Pancreas (tissue), 10 donors: Measurements from ENCODE around the gene TULP4. TPM values are rescaled to one million over a fixed set of nuclear protein-coding genes. Genes with fewer than 3 reads are reported as not detected.
A peak's percentile ranks its signal among the peaks of the same experiment; 100 is the strongest.

Experiments
- ATAC-seq, 4 donors: fragments of 200-7000 bp; cut with Tn5 transposase; one replicate each; pipeline versions ENCODE4 v1.8.0 to v1.9.1; 2020; ENCODE audit warnings: mild to moderate bottlenecking in 4 of 4, moderate library complexity in 4 of 4
- DNase-seq, 6 donors: peaks; one replicate each; pipeline ENCODE4 v3.0.0-alpha.2; 2020
- FAIRE-seq: peaks from 2 replicates; lab custom pipeline; 2012; peaks lifted over from hg19 to GRCh38; lab: Jason Lieb, UNC
- H3K27ac ChIP-seq, 4 donors: fragments of 200-600 bp; sonication (generic); 1 replicate in 3 of 4; 2 replicates in 1 of 4; pipeline versions ENCODE4 v1.5.0 to v1.8.0; 2020
- H3K27me3 ChIP-seq, 4 donors: fragments of 200-600 bp; one replicate each; pipeline ENCODE4 v1.8.0; 2021
- H3K36me3 ChIP-seq, 3 donors: fragments of 200-600 bp; sonication (generic) in 1 of 3; one replicate each; pipeline versions ENCODE4 v1.5.0 to v1.8.0; 2020 to 2021
- H3K4me1 ChIP-seq, 3 donors: fragments of 200-600 bp; one replicate each; pipeline ENCODE4 v1.8.0; 2021
- H3K4me3 ChIP-seq, 4 donors: fragments of 200-600 bp; sonication (generic) in 2 of 4; one replicate each; pipeline versions ENCODE4 v1.5.0 to v1.8.0; 2020 to 2021
- H3K9me3 ChIP-seq, 4 donors: fragments of 200-600 bp; one replicate each; pipeline ENCODE4 v1.8.0; 2021
- CTCF ChIP-seq, 4 donors: fragments of 200-600 bp; sonication (generic) in 3 of 4; IDR thresholded peaks; one replicate each; pipeline versions ENCODE4 v1.5.0 to v1.8.0; 2021; ENCODE audit warnings: antibody characterized with exemption in 4 of 4
- WGBS, 2 donors: extraction: QIAGEN DNeasy Blood & Tissue Kit; methylation state at CpG; one replicate each; pipeline ENCODE4 v1.1.7; 2013; 5-methylcytosine and 5-hydroxymethylcytosine counted together
- intact Hi-C, 3 donors: fragments of 100-400 bp; cut with DNase I; formaldehyde crosslinking; loops; one replicate each; pipeline versions ENCODE4 v1.11.1 to v1.14.2; 2022
- polyA plus RNA-seq, 2 donors: library from polyadenylated mRNA; stranded (reverse); fragments of 200-250 nt; gene quantifications; one replicate each; pipeline ENCODE4 v1.2.3, GENCODE V29; 2013
- total RNA-seq, 6 donors: library from RNA; stranded (reverse); fragmentation: NEBNext Ultra II Directional in 4 of 6; extraction: Animal tissue kit (Norgen Biotek cat#: 25700) in 4 of 6; gene quantifications; one replicate each; pipeline versions ENCODE4 v1.2.1 to v1.2.4, GENCODE V29; 2021 to 2023
- donor health status: healthy with polysubstance abuse.
- donor health status: DM: no; HTN: no; CAD: no; lungs with moderate emphysema.
- donor health status: DM: no; HTN: no; CAD: no.
- donor health status: control.
- donor health status: control.
- donor health status: Bipolar disorder and iron deficiency.
- donor health status: DM: yes; HTN: yes; CAD: no.
- donor health status: DM: no; HTN: no; CAD: no.
- donor health status: DM: no; HTN: no; CAD: no.
- donor health status: DM: yes; HTN: yes; CAD: no.

The TULP4 gene
- total and polyA plus RNA-seq, 8 donors = 3.1 to 88.8 (median 48.0) TPM

GRCh38 chr6:158303210-158303731 lies 9.0 kb upstream of the TULP4 start:
- Histone ChIP-seq H3K4me1 (peaks cover 0 to 3% (median 0%) of the 10 kb centered on the region in 3 donors), H3K27me3 (no peaks in the 10 kb centered on the region), H3K9me3 (no peaks in the 10 kb centered on the region), H3K4me3 (no peak overlapping the region), H3K36me3 (no peaks in the 10 kb centered on the region), H3K27ac (no peak overlapping the region)
- ATAC-seq = no peak
- TF ChIP-seq CTCF (IDR thresholded peaks at IDR 0.05) = no peak
- intact Hi-C loops = no loop called here
- no peak for FAIRE-seq
- DNase-seq = no peak
- WGBS, 2 donors = 74 to 76% methylated on average over 7 of the region's 7 CpGs

- FAIRE-seq = no peak
Observed at GRCh38 chr6:158304254-158304653, 8.0 kb upstream of the TULP4 start.

GRCh38 chr6:158309814-158310213 lies 2.5 kb upstream of the TULP4 start:
- ATAC-seq (no peak), DNase-seq (no peak), FAIRE-seq (no peak)
- TF ChIP-seq CTCF (IDR thresholded peaks at IDR 0.05) = no peak
- no peaks in the 10 kb centered on the region for H3K36me3 ChIP-seq
- intact Hi-C loops = no loop called here
- 88 to 97% methylated on average over 1 to 5 of the region's 5 CpGs for WGBS, 2 donors
- no peaks in the 10 kb centered on the region for H3K4me1 ChIP-seq
- H3K27me3 ChIP-seq = no peaks in the 10 kb centered on the region
- H3K9me3 ChIP-seq = no peaks in the 10 kb centered on the region
- H3K4me3 ChIP-seq = no peak overlapping the region
- H3K27ac ChIP-seq = no peak overlapping the region

More at GRCh38 chr6:158304254-158304653, 8.0 kb upstream of the TULP4 start:
- DNase-seq (no peak), ATAC-seq (peak in 1 of 4 donors; percentile 47)
- Histone ChIP-seq H3K4me1 (peaks cover 0 to 3% (median 0%) of the 10 kb centered on the region in 3 donors), H3K36me3 (no peaks in the 10 kb centered on the region), H3K4me3 (no peak overlapping the region), H3K27me3 (no peaks in the 10 kb centered on the region), H3K27ac (no peak overlapping the region), H3K9me3 (no peaks in the 10 kb centered on the region)
- intact Hi-C loops = no loop called here
- TF ChIP-seq CTCF (IDR thresholded peaks at IDR 0.05) = no peak

- WGBS, 2 donors = 71 to 79% methylated on average over 8 of the region's 8 CpGs
- FAIRE-seq (no peak), ATAC-seq (no peak)
Observed at GRCh38 chr6:158311193-158311592, 1.1 kb upstream of the TULP4 start.

More at GRCh38 chr6:158311193-158311592, 1.1 kb upstream of the TULP4 start:
- intact Hi-C loops = no loop called here
- H3K4me1 ChIP-seq = no peaks in the 10 kb centered on the region
- H3K4me3 ChIP-seq = no peak overlapping the region
- no peak for TF ChIP-seq CTCF (IDR thresholded peaks at IDR 0.05)
- no peak for DNase-seq
- H3K9me3 ChIP-seq = no peaks in the 10 kb centered on the region
- H3K27me3 ChIP-seq = no peaks in the 10 kb centered on the region
- H3K27ac ChIP-seq = no peak overlapping the region
- H3K36me3 ChIP-seq = peaks cover 0 to 4% (median 0%) of the 10 kb centered on the region in 3 donors
